Measurements from ENCODE around the gene MIEF1. TPM values are rescaled to one million over a fixed set of nuclear protein-coding genes. Genes with fewer than 3 reads are reported as not detected.

Gene MIEF1
- total and polyA plus RNA-seq, 11 donors: 6.5 to 25.2 (median 18.7) TPM

- 93 to 95% (median 94%) methylated on average over 13 of the region's 13 CpGs for WGBS, 4 donors
- intact Hi-C loops (cut with DNase I): loop anchor here in 3 of 10 donors (10.0 kb wide), 4 partner anchors 106 to 336 kb away; partner anchors contain the start of genes SYNGR1 (in 1 of the 3) and TAB1 (in 1 of the 3)
- Histone ChIP-seq H3K9me3 (no peaks in the 10 kb centered on the region), H3K4me3 (no peak overlapping the region), H3K4me1 (peaks cover 0 to 16% (median 5%) of the 10 kb centered on the region in 12 donors), H3K36me3 (peaks cover 6 to 100% (median 96%) of the 10 kb centered on the region in 9 donors), H3K27ac (no peak overlapping the region), H3K27me3 (no peaks in the 10 kb centered on the region)
- TF ChIP-seq, protein P1, sequence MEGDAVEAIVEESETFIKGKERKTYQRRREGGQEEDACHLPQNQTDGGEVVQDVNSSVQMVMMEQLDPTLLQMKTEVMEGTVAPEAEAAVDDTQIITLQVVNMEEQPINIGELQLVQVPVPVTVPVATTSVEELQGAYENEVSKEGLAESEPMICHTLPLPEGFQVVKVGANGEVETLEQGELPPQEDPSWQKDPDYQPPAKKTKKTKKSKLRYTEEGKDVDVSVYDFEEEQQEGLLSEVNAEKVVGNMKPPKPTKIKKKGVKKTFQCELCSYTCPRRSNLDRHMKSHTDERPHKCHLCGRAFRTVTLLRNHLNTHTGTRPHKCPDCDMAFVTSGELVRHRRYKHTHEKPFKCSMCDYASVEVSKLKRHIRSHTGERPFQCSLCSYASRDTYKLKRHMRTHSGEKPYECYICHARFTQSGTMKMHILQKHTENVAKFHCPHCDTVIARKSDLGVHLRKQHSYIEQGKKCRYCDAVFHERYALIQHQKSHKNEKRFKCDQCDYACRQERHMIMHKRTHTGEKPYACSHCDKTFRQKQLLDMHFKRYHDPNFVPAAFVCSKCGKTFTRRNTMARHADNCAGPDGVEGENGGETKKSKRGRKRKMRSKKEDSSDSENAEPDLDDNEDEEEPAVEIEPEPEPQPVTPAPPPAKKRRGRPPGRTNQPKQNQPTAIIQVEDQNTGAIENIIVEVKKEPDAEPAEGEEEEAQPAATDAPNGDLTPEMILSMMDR (IDR thresholded peaks at IDR 0.05): no peak
- no peak for TF ChIP-seq POLR2A (IDR thresholded peaks at IDR 0.05)
- ATAC-seq (no peak), DNase-seq (no peak)
These were observed 9.1 kb downstream of the MIEF1 start for GRCh38 chr22:39511226-39511625.

DNA sequence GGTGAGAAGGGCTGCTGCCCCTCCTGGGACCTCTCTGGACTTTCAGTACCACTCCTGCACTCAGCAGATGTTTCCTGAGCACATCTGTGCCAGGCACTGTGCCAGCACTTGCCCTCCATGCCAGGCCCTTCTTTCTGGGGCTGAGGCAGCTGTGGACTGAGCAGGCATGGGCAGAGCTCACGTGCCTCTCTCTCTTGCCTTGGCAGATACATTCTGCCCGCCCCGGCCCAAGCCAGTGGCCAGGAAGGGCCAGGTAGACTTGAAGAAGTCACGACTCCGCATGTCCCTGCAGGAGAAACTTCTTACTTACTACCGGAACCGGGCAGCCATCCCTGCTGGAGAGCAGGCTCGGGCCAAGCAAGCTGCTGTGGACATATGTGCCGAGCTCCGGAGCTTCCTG, 9.9 kb downstream of the MIEF1 start:
- intact Hi-C loops (cut with DNase I): loop anchor here in 3 of 10 donors (10.0 kb wide), 4 partner anchors 107 to 337 kb away; partner anchors contain the start of genes SYNGR1 (in 1 of the 3) and TAB1 (in 1 of the 3)
- no peaks in the 10 kb centered on the region for H3K27me3 ChIP-seq
- ATAC-seq (peak in 2 of 4 donors; percentile 5 to 17), DNase-seq (no peak)
- H3K36me3 ChIP-seq: peaks cover 6 to 100% (median 88%) of the 10 kb centered on the region in 9 donors
- no peaks in the 10 kb centered on the region for H3K9me3 ChIP-seq
- H3K4me3 ChIP-seq: no peak overlapping the region
- no peak overlapping the region for H3K27ac ChIP-seq
- TF ChIP-seq, protein P1 (IDR thresholded peaks at IDR 0.05): no peak
- no peak for TF ChIP-seq POLR2A (IDR thresholded peaks at IDR 0.05)
- 88 to 94% (median 90%) methylated on average over 8 to 10 of the region's 10 CpGs for WGBS, 4 donors
- H3K4me1 ChIP-seq: peaks cover 0 to 15% (median 5%) of the 10 kb centered on the region in 12 donors

DNA sequence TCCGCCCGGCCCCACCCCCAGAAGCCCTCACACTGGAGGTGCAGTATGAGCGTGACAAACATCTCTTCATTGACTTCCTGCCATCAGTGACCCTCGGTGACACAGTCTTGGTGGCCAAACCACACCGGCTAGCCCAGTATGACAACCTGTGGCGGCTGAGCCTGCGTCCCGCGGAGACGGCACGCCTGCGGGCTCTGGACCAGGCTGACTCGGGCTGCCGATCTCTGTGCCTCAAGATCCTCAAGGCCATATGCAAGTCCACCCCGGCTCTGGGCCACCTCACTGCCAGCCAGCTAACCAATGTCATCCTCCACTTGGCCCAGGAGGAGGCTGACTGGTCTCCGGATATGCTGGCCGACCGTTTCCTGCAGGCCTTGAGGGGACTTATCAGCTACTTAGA, 11.7 kb downstream of the MIEF1 start:
- Histone ChIP-seq H3K27me3 (no peaks in the 10 kb centered on the region), H3K9me3 (no peaks in the 10 kb centered on the region), H3K4me3 (no peak overlapping the region), H3K4me1 (peaks cover 2 to 22% (median 9%) of the 10 kb centered on the region in 12 donors), H3K36me3 (peaks cover 6 to 90% (median 79%) of the 10 kb centered on the region in 9 donors), H3K27ac (peak overlapping the region in 2 of 12 donors; percentile 11 to 28)
- intact Hi-C loops (cut with DNase I): loop anchor here in 4 of 10 donors (2.0 to 10.0 kb wide), 5 partner anchors 17 to 339 kb away; partner anchors contain the start of genes SYNGR1 (in 1 of the 4) and TAB1 (in 1 of the 4)
- 75 to 82% (median 80%) methylated on average over 18 of the region's 18 CpGs for WGBS, 4 donors
- no peak for TF ChIP-seq POLR2A (IDR thresholded peaks at IDR 0.05)
- ATAC-seq (peak in 3 of 4 donors; percentile 9 to 25 (median 16)), DNase-seq (no peak)

DNA sequence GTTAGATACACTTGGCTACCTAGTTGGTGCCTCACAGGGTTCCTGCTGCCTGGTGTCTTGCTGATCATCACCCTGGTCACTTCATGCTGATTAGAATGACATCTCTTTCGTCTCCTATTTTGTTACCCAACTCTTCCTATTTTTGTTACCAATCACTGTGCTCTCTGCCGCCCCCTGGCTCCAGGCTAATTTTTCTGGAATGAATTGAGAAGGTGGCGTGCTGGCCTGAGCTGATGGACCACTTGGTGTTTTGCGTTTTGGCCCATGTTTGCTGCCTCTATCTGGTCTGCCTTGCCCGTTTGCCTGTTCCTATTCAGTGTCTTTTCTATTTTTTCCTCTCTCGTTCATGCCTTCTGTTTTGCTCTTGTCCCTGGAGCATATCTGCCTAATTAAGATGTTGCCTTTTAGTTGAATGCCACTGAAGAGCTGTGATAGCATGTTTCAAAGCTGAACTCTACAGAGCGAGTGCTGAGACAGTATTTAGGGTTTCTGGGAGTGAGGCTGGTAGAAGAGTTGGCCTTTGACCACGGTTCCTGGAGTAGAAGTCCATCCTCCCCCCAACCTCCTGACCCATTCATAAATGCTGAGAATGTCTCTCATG, 12.4 kb downstream of the MIEF1 start:
- DNase-seq (peak in 2 of 5 donors; percentile 62 to 72), ATAC-seq (peak in 2 of 4 donors; percentile 3 to 6)
- Histone ChIP-seq H3K27ac (peak overlapping the region in 2 of 12 donors; percentile 11 to 28), H3K36me3 (peaks cover 6 to 83% (median 73%) of the 10 kb centered on the region in 9 donors), H3K4me1 (peaks cover 3 to 28% (median 14%) of the 10 kb centered on the region in 12 donors), H3K27me3 (no peaks in the 10 kb centered on the region), H3K9me3 (no peaks in the 10 kb centered on the region), H3K4me3 (no peak overlapping the region)
- WGBS, 4 donors: 41 to 43% (median 42%) methylated on average over 8 of the region's 8 CpGs
- no peak for TF ChIP-seq POLR2A (IDR thresholded peaks at IDR 0.05)
- TF ChIP-seq, protein P1 (IDR thresholded peaks at IDR 0.05): peak; percentile 48 to 81 (median 74)
- intact Hi-C loops (cut with DNase I): loop anchor here in 4 of 10 donors (2.0 to 10.0 kb wide), 5 partner anchors 18 to 340 kb away; partner anchors contain the start of genes SYNGR1 (in 1 of the 4) and TAB1 (in 1 of the 4)
